GM18861 (cell line): Measurements from ENCODE around the gene KCNQ1.

Experiments used
- ATAC-seq: cut with Tn5 transposase; IDR thresholded peaks from one replicate; pipeline ENCODE4 v1.9.1; 2021; ENCODE audit not compliant: unreplicated experiment

Gene KCNQ1

DNA sequence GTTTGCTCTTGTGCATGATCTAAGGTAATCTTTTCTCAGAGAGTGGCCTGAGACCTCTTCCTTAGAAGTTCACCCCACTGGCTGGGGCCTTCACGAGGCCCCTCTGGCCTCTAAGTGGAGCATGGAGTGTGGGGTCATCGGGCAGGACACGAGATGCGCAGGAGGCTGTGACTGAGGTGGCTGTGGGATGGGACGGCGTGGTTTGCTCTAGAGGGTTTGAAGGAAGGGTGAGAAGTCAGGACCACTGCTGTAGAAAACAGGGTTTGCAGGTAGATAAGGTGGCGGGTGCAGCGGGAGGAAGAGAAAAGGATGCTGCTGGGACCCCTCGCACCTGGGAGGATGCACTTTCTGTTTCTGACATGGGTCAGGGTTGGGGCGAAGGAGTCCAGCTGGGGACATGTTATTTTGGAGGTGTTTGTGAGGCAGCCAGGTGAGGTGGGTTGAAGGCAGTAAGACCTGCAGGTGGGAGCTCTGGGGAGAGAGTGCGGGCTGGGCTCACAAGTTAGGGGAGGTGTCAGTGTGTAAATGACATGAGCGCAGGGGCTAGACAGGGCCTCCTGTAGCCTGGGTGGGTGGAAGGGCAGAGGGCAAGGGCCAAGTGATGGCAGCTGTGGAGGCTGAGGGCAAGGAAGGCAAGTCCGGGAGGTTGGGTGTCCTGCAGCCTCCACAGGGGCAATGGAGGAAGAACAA, 62.5 kb downstream of the KCNQ1 start:
- ATAC-seq, result no peak

DNA sequence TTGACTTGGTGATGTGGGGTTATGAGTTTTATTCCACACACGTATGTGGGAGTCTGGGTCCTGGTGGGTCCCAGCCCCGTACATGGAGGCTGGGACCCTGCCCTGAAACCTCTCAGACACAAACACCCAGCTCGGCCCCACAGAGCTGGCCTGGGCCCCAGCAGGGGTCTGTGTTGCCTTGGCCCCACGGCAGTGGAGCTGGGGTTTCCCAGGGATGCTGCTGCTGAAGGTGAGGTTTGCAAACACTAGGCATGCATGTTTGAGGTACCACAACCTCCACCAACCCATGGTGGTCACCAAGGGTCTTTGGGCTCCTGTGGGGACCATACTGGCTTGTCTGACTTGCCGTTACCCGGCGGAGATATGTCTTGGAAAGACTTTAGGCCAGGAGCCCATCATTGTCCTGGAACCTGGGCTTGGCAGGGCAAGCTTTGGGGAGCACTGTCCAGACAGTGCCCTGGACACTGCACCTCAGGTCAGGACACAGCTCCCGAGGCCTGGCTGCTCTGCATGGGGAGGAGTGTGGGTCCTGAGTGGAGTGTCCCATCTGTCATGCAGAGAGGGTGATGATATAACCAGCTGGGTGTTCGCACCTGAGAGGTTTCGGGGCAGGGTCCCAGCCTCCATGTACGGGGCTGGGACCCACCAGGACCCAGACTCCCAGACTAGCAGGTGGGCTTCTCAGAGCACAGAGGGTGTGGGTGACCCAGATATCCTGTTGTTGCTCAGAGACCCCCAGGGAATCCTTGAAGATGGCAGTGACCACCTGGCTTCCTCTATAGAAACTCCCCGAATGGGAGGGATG, 63.3 kb downstream of the KCNQ1 start:
- ATAC-seq, result no peak

DNA sequence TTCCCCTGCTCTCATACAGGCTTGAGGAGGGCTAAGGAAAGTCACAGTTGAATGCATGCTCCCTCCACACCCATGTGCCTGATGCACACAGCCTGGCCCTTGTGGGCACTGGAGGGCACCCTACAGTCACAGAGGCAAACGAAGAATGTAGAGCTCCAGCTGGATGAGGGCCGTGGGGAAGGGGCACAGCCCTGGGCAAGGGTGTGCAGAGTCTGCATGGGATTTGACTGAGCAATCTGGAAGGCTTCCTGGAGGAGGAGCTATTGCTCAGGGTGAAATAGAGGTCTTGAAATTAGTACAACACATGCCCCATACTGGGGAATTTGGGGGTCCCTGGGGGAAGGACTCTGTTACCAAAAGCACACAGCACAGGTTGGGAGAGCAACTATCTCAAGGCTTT, 64.0 kb downstream of the KCNQ1 start:
- no peak for ATAC-seq

DNA sequence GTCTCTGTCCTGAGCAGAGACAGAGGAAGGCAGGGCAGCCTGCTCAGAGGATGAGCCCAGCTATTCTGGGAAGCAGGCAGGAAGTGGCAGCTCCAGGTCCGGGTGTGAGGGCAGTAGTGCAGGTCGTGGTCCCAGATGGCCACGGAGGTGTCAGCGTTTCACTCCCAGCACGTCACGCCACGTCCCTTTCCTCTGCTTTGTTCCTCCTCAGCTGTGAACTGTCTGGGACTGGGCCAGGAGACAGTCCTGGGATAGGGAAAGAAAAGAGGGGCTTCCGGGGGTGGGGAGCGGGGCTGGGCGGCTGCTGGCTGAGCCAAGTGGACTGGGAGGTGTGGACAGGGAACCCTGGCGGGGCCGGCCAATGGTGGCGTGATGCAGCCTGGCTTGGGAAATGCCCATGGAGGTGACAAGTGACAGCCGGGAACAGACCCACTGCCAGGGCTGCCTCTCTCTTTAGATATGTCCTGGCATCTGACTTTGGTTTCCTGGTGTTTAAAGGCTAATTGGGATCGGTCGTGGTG, 64.7 kb downstream of the KCNQ1 start:
- no peak for ATAC-seq

DNA sequence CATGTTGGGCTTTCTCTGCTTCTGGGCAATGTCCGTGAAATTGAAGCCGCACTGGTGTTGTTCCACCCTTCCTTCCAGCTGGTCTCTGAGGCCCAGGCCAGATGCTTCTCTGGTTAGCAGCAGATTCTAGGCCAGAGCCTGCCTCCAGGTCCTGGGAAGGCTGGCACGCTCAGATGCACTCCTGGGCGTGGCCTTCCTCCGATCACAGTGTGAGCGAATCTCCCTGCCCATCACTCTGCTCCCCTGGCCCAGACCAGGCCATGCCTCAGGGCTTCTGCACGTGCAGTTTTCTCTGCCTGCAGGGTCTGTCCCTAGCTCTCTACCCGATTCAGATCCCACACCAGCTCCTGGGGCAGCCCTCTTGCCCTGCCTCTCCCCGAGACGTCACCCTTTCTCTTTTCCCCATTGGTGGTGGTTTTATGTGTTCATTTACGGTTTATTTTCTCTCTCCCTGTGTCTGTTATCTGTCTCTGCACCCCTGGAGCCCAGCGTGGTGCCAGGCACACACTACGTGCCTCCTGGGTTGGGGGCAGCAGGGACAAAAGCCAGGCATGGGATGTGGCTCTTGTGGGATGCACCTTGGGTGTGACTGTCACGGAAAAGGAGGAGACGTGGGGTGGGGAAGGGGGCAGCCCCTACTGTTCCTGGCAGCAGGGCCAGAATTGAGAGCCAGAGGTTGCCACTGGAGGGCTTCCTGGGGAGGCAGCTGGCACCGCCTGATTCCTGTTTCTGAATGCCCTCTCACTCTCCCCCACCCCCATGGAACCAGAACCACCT, 66.0 kb downstream of the KCNQ1 start:
- no peak for ATAC-seq

DNA sequence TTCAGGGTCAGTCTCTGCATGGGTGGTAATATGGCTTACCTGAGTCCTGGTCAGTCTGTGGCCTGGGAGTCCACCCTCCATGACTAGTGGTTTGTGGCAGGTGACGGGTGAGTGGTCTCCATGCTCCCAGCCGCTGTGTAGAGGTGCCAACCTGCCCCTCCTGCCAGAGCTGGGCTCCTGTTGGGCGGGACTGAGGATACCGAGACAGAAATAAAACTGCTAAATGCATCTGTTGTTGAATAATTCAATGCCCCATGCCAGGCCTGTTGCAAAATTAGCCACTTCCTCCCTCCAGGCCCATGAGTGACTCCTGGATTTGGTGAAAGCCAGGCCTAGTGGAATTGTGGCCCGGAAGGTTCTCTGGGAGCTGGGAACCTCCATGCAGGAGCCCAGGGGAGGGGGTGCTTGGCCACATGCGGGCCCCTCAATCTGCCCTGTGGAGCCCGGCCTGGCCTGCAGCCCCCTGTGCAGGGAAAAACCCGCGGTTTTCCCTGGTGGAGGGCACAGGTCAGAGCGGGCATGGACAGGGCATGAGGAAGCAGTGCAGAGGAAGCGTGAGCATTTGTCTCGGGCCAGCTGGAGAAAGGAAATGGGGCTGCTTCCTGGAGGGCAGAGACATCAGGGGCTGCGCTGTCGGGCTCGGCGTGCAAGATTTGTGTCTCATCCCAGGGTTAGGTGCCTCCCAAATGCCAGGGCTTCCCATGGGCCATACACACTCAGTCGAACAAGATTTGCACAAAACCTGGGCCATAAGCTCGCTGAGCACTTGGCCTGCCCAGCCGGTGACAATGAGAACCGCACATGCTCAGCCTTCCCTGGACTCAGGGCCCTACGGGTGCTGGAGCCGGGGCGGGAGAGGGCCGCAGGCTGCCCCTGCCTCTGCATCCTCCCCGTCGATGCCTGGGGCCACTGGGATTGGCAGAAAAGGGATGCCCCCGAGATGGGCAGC, 66.9 kb downstream of the KCNQ1 start:
- ATAC-seq, result no peak

DNA sequence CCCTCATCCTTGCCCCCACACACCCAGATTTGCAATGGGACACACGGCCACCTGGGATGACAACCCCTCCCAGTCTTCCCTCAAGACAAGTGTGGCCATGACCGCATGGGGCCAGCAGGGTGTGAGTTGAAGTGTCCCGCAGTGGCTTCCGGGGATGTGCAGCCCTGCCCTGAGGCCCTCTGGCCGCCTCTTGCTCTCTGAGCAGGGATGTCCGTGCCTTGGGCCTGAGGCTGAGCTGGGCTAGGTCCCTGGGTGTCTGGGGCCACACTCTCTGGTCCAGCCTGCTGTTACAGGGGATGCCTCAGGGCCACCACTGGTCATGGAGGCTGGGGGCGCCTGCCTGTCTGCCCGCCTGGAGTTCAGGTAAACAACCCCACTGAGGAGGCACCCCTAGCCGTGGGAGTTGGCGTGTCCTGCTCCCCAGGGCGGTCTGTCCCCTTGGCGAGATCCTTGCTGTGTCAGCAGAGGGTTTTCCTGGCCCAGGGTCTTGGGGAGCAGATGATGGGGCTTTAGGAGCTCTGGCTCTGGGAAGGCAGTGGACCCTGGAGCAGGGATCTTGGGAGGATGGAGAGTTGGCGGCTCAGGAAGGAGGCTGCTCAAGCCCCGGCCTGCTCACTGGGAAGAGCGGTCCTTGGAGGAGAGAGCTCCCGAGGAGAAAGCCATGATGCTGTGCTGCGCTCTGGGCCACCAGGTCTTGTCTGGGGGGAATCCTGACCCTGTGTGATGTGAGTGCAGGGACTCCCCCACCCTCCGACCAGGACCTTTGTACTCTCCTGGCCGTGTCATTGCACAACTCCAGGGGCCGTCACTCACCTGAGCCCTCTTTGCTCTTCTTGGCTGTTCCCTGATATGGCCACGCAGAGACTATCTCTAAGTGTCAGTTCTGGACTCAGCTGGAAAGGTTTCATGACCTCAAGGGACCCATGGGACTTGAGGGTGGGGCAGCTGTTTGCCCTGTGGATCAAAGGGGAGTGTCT, 67.9 kb downstream of the KCNQ1 start:
- no peak for ATAC-seq

DNA sequence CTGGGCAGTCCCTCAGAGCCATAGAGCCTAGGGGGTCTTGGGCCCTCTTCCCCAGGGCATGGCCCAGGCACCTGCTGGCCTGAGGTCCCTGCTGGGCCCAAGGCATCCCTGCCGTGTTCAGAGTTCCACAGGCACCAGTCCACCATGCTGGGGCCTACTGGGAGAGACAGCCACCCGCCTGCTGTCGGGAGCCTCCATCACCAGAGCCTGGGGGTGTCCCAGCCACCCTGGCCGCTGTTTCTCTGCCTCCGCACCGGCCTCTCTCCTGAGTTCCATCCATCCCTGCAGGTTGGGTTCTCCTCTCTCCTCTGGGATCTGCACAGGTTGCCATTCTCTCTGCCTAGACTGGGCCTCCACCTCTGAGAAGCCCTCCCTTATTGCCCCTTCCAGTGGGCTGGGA, 68.6 kb downstream of the KCNQ1 start:
- no peak for ATAC-seq

DNA sequence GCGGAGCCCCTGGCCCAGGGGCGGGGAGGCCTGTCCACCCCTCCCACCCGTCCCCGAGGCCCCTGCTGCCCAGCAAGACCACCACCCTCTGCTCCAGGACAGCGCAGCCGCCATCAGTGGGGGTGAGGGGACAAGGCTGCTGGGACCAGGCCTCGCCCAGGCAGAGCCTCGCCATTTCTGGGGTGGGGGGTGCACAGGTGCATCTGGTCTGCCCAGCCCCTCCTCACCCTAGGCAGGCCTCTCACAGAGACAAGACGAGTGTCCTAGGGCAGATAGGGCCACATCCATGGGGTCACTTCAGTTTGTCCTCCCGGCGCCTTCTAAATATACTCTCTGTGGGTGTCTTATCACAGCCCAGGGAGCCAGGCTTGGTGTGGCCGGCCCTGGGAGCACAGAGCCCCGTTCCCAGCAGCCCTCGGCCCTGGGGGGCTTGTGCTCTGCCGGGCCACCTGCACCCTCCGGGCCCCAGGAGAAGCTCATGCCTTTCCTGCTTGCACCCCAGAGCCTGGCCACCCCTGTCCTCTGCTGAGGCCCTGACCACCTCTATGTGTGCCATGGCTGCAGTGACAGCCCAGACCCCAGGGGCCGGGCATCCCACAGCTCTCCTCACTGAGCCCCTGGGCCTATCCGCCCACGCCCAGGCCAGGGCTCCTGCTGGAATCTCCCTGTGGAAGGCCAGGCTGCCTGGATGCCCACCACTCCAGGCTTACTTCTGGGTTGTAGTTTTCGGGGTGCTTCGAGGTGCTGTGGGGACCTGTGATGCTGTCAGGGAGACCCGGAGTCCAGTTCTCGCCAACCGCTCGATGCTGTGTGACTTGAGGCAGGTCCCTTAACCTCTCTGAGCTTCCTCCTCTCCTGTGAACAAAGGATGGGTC, 70.8 kb downstream of the KCNQ1 start:
- ATAC-seq, result no peak

DNA sequence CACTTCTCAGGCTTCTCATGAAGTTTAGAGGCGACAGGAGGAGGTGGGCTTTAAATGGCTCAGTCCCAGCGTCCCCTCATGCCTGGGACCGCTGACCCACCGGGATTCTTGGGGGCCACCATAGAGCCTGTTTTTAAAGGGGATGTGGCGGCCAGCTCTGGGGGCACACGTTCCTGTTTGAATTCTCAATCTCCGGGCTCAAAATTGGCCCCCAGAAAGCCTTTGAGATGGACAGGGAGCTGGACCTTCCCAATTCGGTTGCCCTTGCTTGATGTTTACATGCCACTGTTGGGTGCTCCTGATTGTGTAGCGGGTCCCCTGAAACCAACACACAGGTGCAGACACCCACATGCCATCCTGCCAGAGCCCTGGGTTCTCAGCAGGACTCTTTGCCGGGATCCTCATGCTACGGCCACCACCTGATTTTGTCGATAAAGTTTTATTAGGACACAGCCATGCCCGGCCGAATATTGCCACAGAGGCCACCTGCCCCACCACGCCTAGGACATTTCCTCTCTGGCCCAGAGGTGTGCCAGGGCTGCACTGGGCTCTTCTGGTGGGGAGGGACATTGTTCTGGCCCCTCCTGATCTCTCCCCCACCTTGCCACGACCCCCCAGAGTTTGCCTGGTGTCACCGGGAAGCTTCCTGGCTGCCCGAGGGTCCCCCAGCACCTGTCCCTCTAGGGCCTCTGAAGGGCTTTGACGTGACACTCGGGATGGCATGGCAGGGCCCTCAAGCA, 71.6 kb downstream of the KCNQ1 start:
- ATAC-seq, result no peak

DNA sequence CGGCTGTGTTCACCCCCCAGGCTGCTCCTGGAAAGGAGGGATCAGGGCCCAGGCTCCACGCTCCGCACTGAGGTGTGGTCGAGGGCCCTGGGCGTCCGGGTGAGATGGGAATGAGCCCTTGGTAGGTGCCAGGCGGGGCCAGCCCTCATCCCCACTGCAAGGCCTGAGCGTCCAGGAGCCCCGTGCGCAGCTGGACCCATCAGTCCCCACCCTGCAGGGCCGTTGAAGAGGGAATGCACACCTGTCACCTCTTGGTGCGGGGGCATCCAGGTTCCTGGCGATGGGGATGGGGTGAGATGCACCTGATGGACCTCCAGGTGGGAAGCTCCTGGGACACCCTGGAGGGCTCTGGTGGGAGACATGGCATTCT, 72.2 kb downstream of the KCNQ1 start:
- no peak for ATAC-seq

DNA sequence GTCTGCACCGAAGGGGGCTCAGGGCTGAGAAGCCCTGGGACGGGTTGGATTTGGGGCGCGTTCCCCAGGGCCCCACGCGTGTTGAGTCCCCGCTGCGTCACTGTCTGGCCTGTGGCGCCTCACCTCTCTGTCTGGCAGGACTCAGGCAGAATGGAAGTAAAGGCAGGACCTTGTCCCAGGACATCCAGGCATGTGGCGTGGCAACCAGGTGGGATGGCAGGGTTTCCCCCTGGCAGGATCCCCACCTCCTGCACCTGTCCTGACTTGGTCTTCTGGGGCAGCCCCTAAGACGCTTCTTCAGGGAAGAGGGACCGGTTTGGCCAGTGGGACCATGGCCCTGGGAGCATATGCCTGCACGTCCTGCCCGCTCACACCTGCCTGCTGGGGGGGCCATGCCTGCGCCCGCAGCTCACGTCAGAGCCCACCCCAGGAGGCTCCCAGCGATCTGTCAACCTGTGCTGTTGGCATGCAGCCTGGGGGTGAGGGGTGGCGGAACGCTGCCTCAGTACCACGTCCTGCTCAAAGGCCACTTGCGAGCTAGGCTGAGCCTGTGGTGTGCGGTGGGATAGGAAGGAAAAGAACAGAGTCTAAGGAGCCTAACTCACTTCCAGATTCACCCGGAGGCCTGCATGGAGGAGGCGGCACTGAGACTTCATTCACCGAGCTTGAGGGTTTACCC, 72.7 kb downstream of the KCNQ1 start:
- no peak for ATAC-seq

DNA sequence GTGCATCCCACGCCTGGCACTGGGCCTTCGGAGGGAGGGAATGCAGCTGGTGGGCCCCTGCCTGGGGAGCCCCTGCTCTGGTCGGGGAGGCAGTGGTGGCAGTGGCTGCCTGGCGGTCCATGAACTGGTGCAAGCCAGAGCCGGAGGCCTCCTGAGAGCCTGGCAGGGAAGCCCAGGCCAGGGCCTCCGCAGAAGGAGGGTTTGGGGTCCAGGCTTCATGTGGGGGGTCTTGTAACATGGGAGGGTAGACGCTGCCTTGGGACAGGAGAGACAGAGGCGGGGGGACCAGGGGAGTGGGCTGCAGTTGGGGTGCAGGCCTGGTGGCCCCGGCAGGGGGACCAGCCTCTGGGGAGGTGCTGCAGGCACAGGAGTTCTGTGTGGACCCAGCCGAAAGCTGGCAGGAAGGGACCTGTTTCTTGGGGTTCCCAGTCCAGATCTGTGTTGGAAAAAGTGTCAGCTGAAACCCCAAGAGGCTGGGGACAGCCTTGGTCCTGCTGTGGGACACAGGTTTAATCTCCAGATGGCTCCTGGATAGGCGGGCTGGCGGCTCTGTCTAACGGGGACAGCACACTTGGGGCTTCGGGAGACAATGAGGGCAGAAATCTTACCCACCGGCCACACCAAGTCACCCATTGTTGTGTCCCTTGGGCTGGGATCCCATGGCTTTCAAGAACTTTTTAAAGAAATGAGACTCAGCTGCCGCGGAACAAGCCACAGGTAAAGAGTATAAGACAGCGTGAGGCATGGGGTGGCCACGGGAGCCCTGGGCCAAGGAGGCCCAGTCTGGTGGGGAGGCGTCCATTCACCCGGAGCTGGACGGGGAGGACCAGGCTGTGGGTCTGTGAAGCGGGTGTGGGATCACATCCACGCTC, 73.5 kb downstream of the KCNQ1 start:
- no peak for ATAC-seq

DNA sequence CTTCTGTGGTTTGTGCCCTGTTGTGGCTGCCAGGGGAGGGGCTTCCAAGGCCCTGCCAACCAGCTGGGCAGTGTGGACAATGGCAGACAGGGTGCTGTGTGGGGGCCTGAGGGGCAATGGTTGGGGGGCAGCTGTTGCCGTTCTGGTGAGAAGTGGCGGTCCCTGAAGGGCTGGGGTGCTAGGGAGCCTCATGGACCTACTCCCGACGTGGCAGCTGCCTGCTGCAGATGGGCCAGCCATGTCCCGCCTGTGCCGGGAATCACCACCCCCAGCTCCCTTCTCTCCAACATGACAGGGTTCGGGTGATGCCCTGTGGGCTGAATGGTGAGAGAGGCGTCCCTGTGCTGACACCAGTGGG, 74.2 kb downstream of the KCNQ1 start:
- no peak for ATAC-seq

DNA sequence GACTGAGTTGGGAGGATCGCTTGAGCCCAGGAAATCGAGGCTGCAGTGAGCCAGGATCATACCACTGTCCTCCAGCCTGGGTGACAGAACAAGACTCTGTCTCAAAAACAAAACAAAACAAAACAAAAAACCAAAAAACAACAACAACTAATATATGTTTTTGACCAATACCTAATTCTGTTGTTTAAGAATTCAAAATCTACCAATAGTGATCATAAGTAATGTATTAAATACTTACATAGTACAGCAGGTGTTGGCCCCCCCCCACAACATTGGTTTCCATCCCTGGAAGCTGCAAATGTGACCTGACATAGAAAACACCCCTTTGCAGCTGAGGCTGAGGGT, 74.7 kb downstream of the KCNQ1 start:
- no peak for ATAC-seq
